SK-N-SH treated with all-trans-retinoic acid at 6 μM for 48 hours (cell line): Measurements from ENCODE around the gene KIAA0319L.

Experiments
- ATAC-seq: fragments of 200-7000 bp; cut with Tn5 transposase; 3 replicates; pipeline ENCODE4 v1.9.1; 2020; ENCODE audit warnings: mild to moderate bottlenecking, moderate library complexity
- ARNTL ChIP-seq: fragments of 450-650 bp; formaldehyde crosslinking; IDR thresholded peaks from 2 replicates; pipeline ENCODE4 v1.5.0; 2020; ENCODE audit warnings: low read depth, mild to moderate bottlenecking, moderate library complexity, borderline replicate concordance
- BACH2 ChIP-seq: fragments of 250-450 bp; sonication (Bioruptor Pico); IDR thresholded peaks from 2 replicates; pipeline ENCODE4 v1.9.0; 2021; ENCODE audit warnings: mild to moderate bottlenecking, borderline replicate concordance
- CREB5 ChIP-seq: fragments of 250-450 bp; sonication (Bioruptor Pico); IDR thresholded peaks from 2 replicates; pipeline ENCODE4 v1.5.1; 2020; ENCODE audit warnings: low read depth, mild to moderate bottlenecking, moderate library complexity
- CSDC2 ChIP-seq: fragments of 250-450 bp; sonication (Bioruptor Pico); IDR thresholded peaks from 2 replicates; pipeline ENCODE4 v1.5.0; 2020; ENCODE audit warnings: mild to moderate bottlenecking, moderate library complexity
- CSRNP3 ChIP-seq: fragments of 250-450 bp; sonication (Bioruptor Pico); IDR thresholded peaks from 2 replicates; pipeline ENCODE4 v1.5.1; 2021; ENCODE audit warnings: mild to moderate bottlenecking, moderate library complexity
- ESRRG ChIP-seq: fragments of 250-450 bp; sonication (Bioruptor Pico); IDR thresholded peaks from 2 replicates; pipeline ENCODE4 v1.6.1; 2021; ENCODE audit warnings: mild to moderate bottlenecking
- GLIS3 ChIP-seq: fragments of 250-450 bp; sonication (Bioruptor Pico); IDR thresholded peaks from 2 replicates; pipeline ENCODE4 v1.5.0; 2020; ENCODE audit warnings: mild to moderate bottlenecking, moderate library complexity
- OSR1 ChIP-seq: fragments of 250-450 bp; sonication (Bioruptor Pico); IDR thresholded peaks from 2 replicates; pipeline ENCODE4 v1.8.0; 2022; ENCODE audit warnings: moderate library complexity, mild to moderate bottlenecking, inconsistent platforms
- POU6F1 ChIP-seq: fragments of 250-450 bp; sonication (Bioruptor Pico); IDR thresholded peaks from 2 replicates; pipeline ENCODE4 v1.8.0; 2021; ENCODE audit warnings: low read depth, mild to moderate bottlenecking, moderate library complexity, borderline replicate concordance
- PPARA ChIP-seq: fragments of 250-450 bp; sonication (Bioruptor Pico); IDR thresholded peaks from 2 replicates; pipeline ENCODE4 v1.5.0; 2020; ENCODE audit warnings: mild to moderate bottlenecking, borderline replicate concordance
- RARB ChIP-seq: fragments of 250-450 bp; sonication (Bioruptor Pico); IDR thresholded peaks from 2 replicates; pipeline ENCODE4 v1.8.0; 2021; ENCODE audit warnings: mild to moderate bottlenecking, moderate library complexity
- SNAI2 ChIP-seq: fragments of 250-450 bp; sonication (Bioruptor Pico); IDR thresholded peaks from 2 replicates; pipeline ENCODE4 v1.5.0; 2020; ENCODE audit warnings: mild to moderate bottlenecking, moderate library complexity
- TCF4 ChIP-seq: fragments of 250-450 bp; sonication (Bioruptor Pico); IDR thresholded peaks from 2 replicates; pipeline ENCODE4 v1.8.0; 2021; ENCODE audit warnings: mild to moderate bottlenecking, moderate library complexity, borderline replicate concordance
- TOX ChIP-seq: fragments of 250-450 bp; sonication (Bioruptor Pico); IDR thresholded peaks from 2 replicates; pipeline ENCODE4 v1.8.0; 2021; ENCODE audit warnings: mild to moderate bottlenecking, moderate library complexity, borderline replicate concordance
- TSHZ2 ChIP-seq: fragments of 250-450 bp; sonication (Bioruptor Pico); IDR thresholded peaks from 2 replicates; pipeline ENCODE4 v1.5.0; 2020; ENCODE audit warnings: mild to moderate bottlenecking, moderate library complexity
- ZC3H10 ChIP-seq: fragments of 250-450 bp; sonication (Bioruptor Pico); IDR thresholded peaks from 2 replicates; pipeline ENCODE4 v1.5.1; 2021; ENCODE audit warnings: mild to moderate bottlenecking, moderate library complexity
- ZFP3 ChIP-seq: fragments of 250-450 bp; sonication (Bioruptor Pico); IDR thresholded peaks from 2 replicates; pipeline ENCODE4 v1.5.0; 2020; ENCODE audit warnings: mild to moderate bottlenecking, moderate library complexity
- ZFP30 ChIP-seq: fragments of 450-650 bp; formaldehyde crosslinking; IDR thresholded peaks from 2 replicates; pipeline ENCODE4 v1.5.0; 2022; ENCODE audit warnings: mild to moderate bottlenecking, moderate library complexity
- ZNF565 ChIP-seq: fragments of 450-650 bp; formaldehyde crosslinking; conservative IDR thresholded peaks from 2 replicates; pipeline ENCODE4 v1.5.0; 2020; ENCODE audit warnings: low read depth, mild to moderate bottlenecking, moderate library complexity
- ZNF70 ChIP-seq: fragments of 450-650 bp; formaldehyde crosslinking; IDR thresholded peaks from 2 replicates; pipeline ENCODE4 v1.5.0; 2020; ENCODE audit warnings: mild to moderate bottlenecking, moderate library complexity
- ZNF8 ChIP-seq: fragments of 450-650 bp; formaldehyde crosslinking; IDR thresholded peaks from 2 replicates; pipeline ENCODE4 v1.5.0; 2020; ENCODE audit warnings: mild to moderate bottlenecking, moderate library complexity

The KIAA0319L gene

GRCh38 chr1:35426097-35426586, 131.1 kb downstream of the KIAA0319L start:
- TF ChIP-seq PPARA (CRISPR knock-in tag), result no peak
- TF ChIP-seq ZNF565 (CRISPR knock-in tag), result no peak
- no peak for TF ChIP-seq ZFP30 (CRISPR knock-in tag)
- no peak for ATAC-seq

- TF ChIP-seq ESRRG (CRISPR knock-in tag), result no peak
- TF ChIP-seq ZNF8 (CRISPR knock-in tag), result peak; percentile 91
- TF ChIP-seq OSR1 (CRISPR knock-in tag), result no peak
Observed at GRCh38 chr1:35408925-35409324, 148.3 kb downstream of the KIAA0319L start.

GRCh38 chr1:35407743-35408142, 149.5 kb downstream of the KIAA0319L start:
- TF ChIP-seq PPARA (CRISPR knock-in tag), result no peak
- TF ChIP-seq CREB5 (CRISPR knock-in tag), result no peak
- no peak for TF ChIP-seq RARB (CRISPR knock-in tag)
- no peak for TF ChIP-seq OSR1 (CRISPR knock-in tag)
- TF ChIP-seq ZFP3 (CRISPR knock-in tag), result no peak
- TF ChIP-seq SNAI2 (CRISPR knock-in tag), result no peak
- TF ChIP-seq ZNF70, result no peak
- no peak for TF ChIP-seq ZNF565 (CRISPR knock-in tag)
- TF ChIP-seq POU6F1 (CRISPR knock-in tag), result no peak
- no peak for TF ChIP-seq BACH2 (CRISPR knock-in tag)
- TF ChIP-seq ZC3H10, result no peak
- TF ChIP-seq TCF4, result no peak
- TF ChIP-seq GLIS3 (CRISPR knock-in tag), result no peak
- ATAC-seq, result no peak

More at GRCh38 chr1:35408925-35409324, 148.3 kb downstream of the KIAA0319L start:
- no peak for ATAC-seq

- TF ChIP-seq ZNF8 (CRISPR knock-in tag) (no peak), PPARA (CRISPR knock-in tag) (no peak), GLIS3 (CRISPR knock-in tag) (no peak), OSR1 (CRISPR knock-in tag) (no peak), ARNTL (no peak), BACH2 (CRISPR knock-in tag) (no peak), CSRNP3 (CRISPR knock-in tag) (no peak), TOX (CRISPR knock-in tag) (no peak), TSHZ2 (CRISPR knock-in tag) (no peak), RARB (CRISPR knock-in tag) (no peak), ZFP30 (CRISPR knock-in tag) (no peak), ESRRG (CRISPR knock-in tag) (no peak), CSDC2 (no peak), POU6F1 (CRISPR knock-in tag) (no peak)
- ATAC-seq, result no peak
Observed at GRCh38 chr1:35406103-35406502, 151.1 kb downstream of the KIAA0319L start.
